ENCODE measurements around the gene ARHGAP9.

ARHGAP9 gene

GRCh38 chr12:57452181-57452936, 27.3 kb downstream of the ARHGAP9 start:
- ChIA-PET POLR2A (interaction anchor here (0.5 to 1.4 kb wide), 8 partner anchors 12 to 223 kb away, joined by 3 to 5 read pairs (median 4); partner anchors contain the start of gene SHMT2), CTCF (interaction anchor here (0.6 to 9.7 kb wide), 48 partner anchors 8 to 238 kb away, joined by 3 to 219 read pairs (median 6); partner anchors contain the start of genes INHBC, NXPH4, SHMT2 and STAC3)
- Histone ChIP-seq H3K27ac (ENCODE audit: extremely low read depth, low read depth, low read length) (no peak overlapping the region), H3K4me3 (ENCODE audit: low read depth, low read length) (no peak overlapping the region), H3K36me3 (ENCODE audit: control insufficient read depth in 2 of 2, insufficient read depth in 1 of 2, low read length in 2 of 2) (no peaks in the 10 kb centered on the region), H3K4me1 (ENCODE audit: control insufficient read depth, insufficient read depth, low read length) (peaks cover 7% of the 10 kb centered on the region; the same call in 1 of the 2 replicates), H3K9me3 (ENCODE audit: control insufficient read depth, insufficient read depth, low read depth, low read length) (no peaks in the 10 kb centered on the region)
- TF ChIP-seq GLIS2 (tag by site-specific recombination; IDR thresholded peaks at IDR 0.05) (peak; percentile 90), PRDM10 (tag by site-specific recombination; IDR thresholded peaks at IDR 0.05) (peak; percentile 74), ZNF10 (tag by site-specific recombination; IDR thresholded peaks at IDR 0.05) (no peak), SCRT1 (tag by site-specific recombination; IDR thresholded peaks at IDR 0.05; ENCODE audit: borderline replicate concordance) (no peak), WT1 (tag by site-specific recombination; IDR thresholded peaks at IDR 0.05) (no peak), ZNF560 (tag by site-specific recombination; IDR thresholded peaks at IDR 0.05; ENCODE audit: borderline replicate concordance) (no peak), KLF8 (tag by site-specific recombination; IDR thresholded peaks at IDR 0.05) (no peak), ZNF776 (tag by site-specific recombination; IDR thresholded peaks at IDR 0.05; ENCODE audit: borderline replicate concordance) (no peak), ZNF140 (tag by site-specific recombination; IDR thresholded peaks at IDR 0.05) (no peak), ZBTB7A (tag by site-specific recombination; IDR thresholded peaks at IDR 0.05; ENCODE audit: low read depth) (no peak), ZNF362 (tag by site-specific recombination; IDR thresholded peaks at IDR 0.05) (no peak), CTCF (tag by site-specific recombination; IDR thresholded peaks at IDR 0.05) (no peak), IKZF3 (tag by site-specific recombination; IDR thresholded peaks at IDR 0.05) (peak; percentile 52; the same call in 1 of the 2 replicates), ZBTB17 (tag by site-specific recombination; IDR thresholded peaks at IDR 0.05) (no peak), TRIM28 (IDR thresholded peaks at IDR 0.05; ENCODE audit: borderline replicate concordance, low read length) (no peak), ZNF510 (tag by site-specific recombination; IDR thresholded peaks at IDR 0.05; ENCODE audit: insufficient replicate concordance) (no peak), ZFHX2 (tag by site-specific recombination; conservative IDR thresholded peaks at IDR 0.05) (peak; percentile 53; the same call in 1 of the 2 replicates), ZNF169 (tag by site-specific recombination; IDR thresholded peaks at IDR 0.05) (no peak), ZNF19 (tag by site-specific recombination; IDR thresholded peaks at IDR 0.05; ENCODE audit: low read depth) (no peak), ZNF157 (tag by site-specific recombination; IDR thresholded peaks at IDR 0.05) (no peak), KLF9 (tag by site-specific recombination; IDR thresholded peaks at IDR 0.05; ENCODE audit: low read depth) (peak; percentile 20; the same call in 1 of the 2 replicates), KLF17 (tag by site-specific recombination; IDR thresholded peaks at IDR 0.05) (no peak), ZNF16 (tag by site-specific recombination; IDR thresholded peaks at IDR 0.05; ENCODE audit: low read depth) (no peak)
- TF ChIP-seq, protein P1, sequence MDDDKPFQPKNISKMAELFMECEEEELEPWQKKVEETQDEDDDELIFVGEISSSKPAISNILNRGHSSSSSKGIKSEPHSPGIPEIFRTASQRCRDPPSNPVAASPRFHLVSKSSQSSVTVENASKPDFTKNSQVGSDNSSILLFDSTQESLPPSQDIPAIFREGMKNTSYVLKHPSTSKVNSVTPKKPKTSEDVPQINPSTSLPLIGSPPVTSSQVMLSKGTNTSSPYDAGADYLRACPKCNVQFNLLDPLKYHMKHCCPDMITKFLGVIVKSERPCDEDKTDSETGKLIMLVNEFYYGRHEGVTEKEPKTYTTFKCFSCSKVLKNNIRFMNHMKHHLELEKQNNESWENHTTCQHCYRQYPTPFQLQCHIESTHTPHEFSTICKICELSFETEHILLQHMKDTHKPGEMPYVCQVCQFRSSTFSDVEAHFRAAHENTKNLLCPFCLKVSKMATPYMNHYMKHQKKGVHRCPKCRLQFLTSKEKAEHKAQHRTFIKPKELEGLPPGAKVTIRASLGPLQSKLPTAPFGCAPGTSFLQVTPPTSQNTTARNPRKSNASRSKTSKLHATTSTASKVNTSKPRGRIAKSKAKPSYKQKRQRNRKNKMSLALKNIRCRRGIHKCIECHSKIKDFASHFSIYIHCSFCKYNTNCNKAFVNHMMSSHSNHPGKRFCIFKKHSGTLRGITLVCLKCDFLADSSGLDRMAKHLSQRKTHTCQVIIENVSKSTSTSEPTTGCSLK (tag by site-specific recombination; IDR thresholded peaks at IDR 0.05), result no peak
- TF ChIP-seq, protein P2, sequence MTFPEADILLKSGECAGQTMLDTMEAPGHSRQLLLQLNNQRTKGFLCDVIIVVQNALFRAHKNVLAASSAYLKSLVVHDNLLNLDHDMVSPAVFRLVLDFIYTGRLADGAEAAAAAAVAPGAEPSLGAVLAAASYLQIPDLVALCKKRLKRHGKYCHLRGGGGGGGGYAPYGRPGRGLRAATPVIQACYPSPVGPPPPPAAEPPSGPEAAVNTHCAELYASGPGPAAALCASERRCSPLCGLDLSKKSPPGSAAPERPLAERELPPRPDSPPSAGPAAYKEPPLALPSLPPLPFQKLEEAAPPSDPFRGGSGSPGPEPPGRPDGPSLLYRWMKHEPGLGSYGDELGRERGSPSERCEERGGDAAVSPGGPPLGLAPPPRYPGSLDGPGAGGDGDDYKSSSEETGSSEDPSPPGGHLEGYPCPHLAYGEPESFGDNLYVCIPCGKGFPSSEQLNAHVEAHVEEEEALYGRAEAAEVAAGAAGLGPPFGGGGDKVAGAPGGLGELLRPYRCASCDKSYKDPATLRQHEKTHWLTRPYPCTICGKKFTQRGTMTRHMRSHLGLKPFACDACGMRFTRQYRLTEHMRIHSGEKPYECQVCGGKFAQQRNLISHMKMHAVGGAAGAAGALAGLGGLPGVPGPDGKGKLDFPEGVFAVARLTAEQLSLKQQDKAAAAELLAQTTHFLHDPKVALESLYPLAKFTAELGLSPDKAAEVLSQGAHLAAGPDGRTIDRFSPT (tag by site-specific recombination; IDR thresholded peaks at IDR 0.05), result peak; percentile 76; the same call in 1 of the 2 replicates

Data from HEK293 (cell line).